Measurements from ENCODE around the gene ZPBP2. TPM values are rescaled to one million over a fixed set of nuclear protein-coding genes. Genes with fewer than 3 reads are reported as not detected.

ZPBP2 gene
- total RNA-seq, 5 donors from 2014 or later (not counting 1 experiment from before 2014, with no cell fraction given) = 0.19 TPM; not detected in 4

GRCh38 chr17:39836117-39836516, 31.9 kb upstream of the ZPBP2 start:
- peaks cover 0 to 17% of the 10 kb centered on the region in 2 experiments for H3K4me1 ChIP-seq (ENCODE audit: control insufficient read depth in 1 of 2, extremely low read depth in 1 of 2, insufficient read depth in 2 of 2, low read length in 2 of 2)

GRCh38 chr17:39838057-39838456, 29.9 kb upstream of the ZPBP2 start:
- peaks cover 51% of the 10 kb centered on the region for H3K36me3 Mint-ChIP-seq
- no peak overlapping the region for H3K27ac Mint-ChIP-seq
- Histone ChIP-seq H3K4me1 (ENCODE audit: control insufficient read depth in 1 of 2, extremely low read depth in 1 of 2, insufficient read depth in 2 of 2, low read length in 2 of 2) (peaks cover 9 to 23% of the 10 kb centered on the region in 2 experiments), H3K4me3 (ENCODE audit: control insufficient read depth in 1 of 2, extremely low read depth in 1 of 2, low read length in 1 of 2) (no peak overlapping the region), H3K27ac (ENCODE audit: low read length) (no peak overlapping the region), H3K36me3 (ENCODE audit: control insufficient read depth in 2 of 2, extremely low read depth in 1 of 2, insufficient read depth in 1 of 2, low read length in 1 of 2) (peaks cover 6 to 38% of the 10 kb centered on the region in 2 donors), H3K9me3 (no peaks in the 10 kb centered on the region), H3K27me3 (replicated peaks in 1 of 2; ENCODE audit: control insufficient read depth in 2 of 2, extremely low read depth in 1 of 2, insufficient read depth in 2 of 2, low read length in 1 of 2) (no peaks in the 10 kb centered on the region)
- no CpG with 5 or more reads among the region's 1 CpG for WGBS (ENCODE audit: insufficient coverage)
- H3K9me3 Mint-ChIP-seq = peaks cover 7 to 11% (median 11%) of the 10 kb centered on the region in 3 donors
- ATAC-seq (replicated peaks in 1 of 4) = no peak
- H3K27me3 Mint-ChIP-seq = no peaks in the 10 kb centered on the region
- CTCF ChIA-PET = no interaction called here
- no peak for DNase-seq
- peaks cover 46 to 77% (median 49%) of the 10 kb centered on the region in 3 donors for H3K4me1 Mint-ChIP-seq
- no peak overlapping the region for H3K4me3 Mint-ChIP-seq
- POLR2A ChIA-PET = interaction anchor here in 1 of 2 donors (0.6 kb wide), 1 partner anchor 8 kb away, joined by 3 read pairs; no protein-coding TSS in a partner anchor

More at GRCh38 chr17:39836117-39836516, 31.9 kb upstream of the ZPBP2 start:
- Mint-ChIP-seq H3K9me3 (peaks cover 7 to 11% (median 11%) of the 10 kb centered on the region in 3 donors), H3K4me3 (no peak overlapping the region), H3K4me1 (peaks cover 42 to 66% (median 43%) of the 10 kb centered on the region in 3 donors), H3K27me3 (no peaks in the 10 kb centered on the region), H3K36me3 (peaks cover 56% of the 10 kb centered on the region), H3K27ac (no peak overlapping the region)
- ChIA-PET CTCF (interaction anchor here in 1 of 2 donors (0.6 kb wide), 1 partner anchor 34 kb away, joined by 4 read pairs; no protein-coding TSS in a partner anchor), POLR2A (no interaction called here)
- H3K36me3 ChIP-seq (ENCODE audit: control insufficient read depth in 2 of 2, extremely low read depth in 1 of 2, insufficient read depth in 1 of 2, low read length in 1 of 2) = peaks cover 6 to 36% of the 10 kb centered on the region in 2 donors
- ATAC-seq (replicated peaks in 1 of 4) (no peak), DNase-seq (no peak)
- H3K9me3 ChIP-seq = no peaks in the 10 kb centered on the region
- no peak overlapping the region for H3K27ac ChIP-seq (ENCODE audit: low read length)
- no peak overlapping the region for H3K4me3 ChIP-seq (ENCODE audit: control insufficient read depth in 1 of 2, extremely low read depth in 1 of 2, low read length in 1 of 2)
- WGBS (ENCODE audit: insufficient coverage) = 98% methylated on average over 6 of the region's 6 CpGs
- no peaks in the 10 kb centered on the region for H3K27me3 ChIP-seq (replicated peaks in 1 of 2; ENCODE audit: control insufficient read depth in 2 of 2, extremely low read depth in 1 of 2, insufficient read depth in 2 of 2, low read length in 1 of 2)

DNA sequence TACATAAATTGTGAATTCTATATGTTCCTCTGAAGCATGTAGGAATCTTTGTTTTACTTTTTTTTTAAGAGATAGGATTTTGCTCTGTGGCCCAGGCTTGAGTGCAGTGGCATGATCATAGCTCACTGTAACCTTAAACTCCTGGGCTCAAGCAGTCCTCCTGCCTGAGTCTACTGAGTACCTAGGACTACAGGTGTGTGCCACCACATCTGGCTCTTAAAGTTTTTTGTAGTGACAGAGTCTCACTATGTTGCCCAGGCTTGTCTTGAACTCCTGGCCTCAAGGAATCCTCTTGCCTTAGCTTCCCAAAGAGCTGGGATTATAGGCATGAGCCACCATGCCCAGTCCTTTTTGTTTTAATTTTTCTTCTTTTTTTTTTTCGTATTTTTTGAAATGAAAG, 29.2 kb upstream of the ZPBP2 start:
- no peak for DNase-seq

DNA sequence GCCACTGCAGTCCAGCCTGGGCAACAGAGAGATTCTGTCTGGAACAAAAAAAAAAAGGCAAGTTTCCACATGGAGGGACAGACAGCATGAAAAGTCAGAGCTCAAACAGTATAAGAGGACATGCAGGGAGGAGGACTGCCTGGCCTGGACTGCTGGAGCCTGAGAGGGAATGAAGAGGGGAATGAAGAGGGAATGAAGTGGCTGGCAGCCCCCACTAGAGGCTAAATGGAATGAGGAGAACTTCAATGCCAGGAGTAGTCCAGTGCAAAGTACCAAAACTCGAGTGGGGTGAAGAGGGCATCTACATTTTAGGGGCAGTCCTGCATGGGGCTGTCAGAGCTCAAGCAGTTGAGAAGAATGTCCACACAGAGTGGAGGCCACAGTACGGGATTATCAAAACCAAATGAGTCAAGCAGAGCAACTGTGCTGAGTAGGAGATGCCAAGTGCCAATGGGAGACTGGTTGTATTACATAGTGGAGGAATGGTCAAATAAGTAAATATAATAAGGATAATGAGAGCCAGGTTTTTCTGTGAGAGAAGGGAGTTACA, 26.8 kb upstream of the ZPBP2 start:
- Histone ChIP-seq H3K27ac (ENCODE audit: low read length) (no peak overlapping the region), H3K9me3 (no peaks in the 10 kb centered on the region), H3K27me3 (replicated peaks in 1 of 2; ENCODE audit: control insufficient read depth in 2 of 2, extremely low read depth in 1 of 2, insufficient read depth in 2 of 2, low read length in 1 of 2) (no peaks in the 10 kb centered on the region), H3K4me3 (ENCODE audit: control insufficient read depth in 1 of 2, extremely low read depth in 1 of 2, low read length in 1 of 2) (no peak overlapping the region), H3K36me3 (ENCODE audit: control insufficient read depth in 2 of 2, extremely low read depth in 1 of 2, insufficient read depth in 1 of 2, low read length in 1 of 2) (peaks cover 6 to 28% of the 10 kb centered on the region in 2 donors), H3K4me1 (ENCODE audit: control insufficient read depth in 1 of 2, extremely low read depth in 1 of 2, insufficient read depth in 2 of 2, low read length in 2 of 2) (peaks cover 17 to 18% of the 10 kb centered on the region in 2 experiments)
- DNase-seq (no peak), ATAC-seq (replicated peaks in 1 of 4) (no peak)
- peak overlapping the region; percentile 33 to 80 for H3K27ac Mint-ChIP-seq
- ChIA-PET POLR2A (interaction anchor here in 1 of 2 donors (0.6 to 0.7 kb wide), 3 partner anchors 11 to 269 kb away, joined by 3 to 8 read pairs (median 6); no protein-coding TSS in a partner anchor), CTCF (interaction anchor here in 1 of 2 donors (0.6 kb wide), 2 partner anchors 218 to 220 kb away, joined by 3 read pairs; no protein-coding TSS in a partner anchor)
- H3K4me1 Mint-ChIP-seq = peaks cover 57 to 79% (median 58%) of the 10 kb centered on the region in 3 donors
- whole genome bisulfite sequencing (ENCODE audit: insufficient coverage) = 100% methylated on average over 2 of the region's 2 CpGs
- H3K27me3 Mint-ChIP-seq = no peaks in the 10 kb centered on the region
- H3K4me3 Mint-ChIP-seq = peak overlapping the region in 2 of 3 donors; percentile 1 to 25
- peaks cover 7 to 11% (median 7%) of the 10 kb centered on the region in 3 donors for H3K9me3 Mint-ChIP-seq
- peaks cover 42% of the 10 kb centered on the region for H3K36me3 Mint-ChIP-seq

More for the DNA sequence above, 29.2 kb upstream of the ZPBP2 start:
- Histone ChIP-seq H3K27me3 (replicated peaks in 1 of 2; ENCODE audit: control insufficient read depth in 2 of 2, extremely low read depth in 1 of 2, insufficient read depth in 2 of 2, low read length in 1 of 2) (no peaks in the 10 kb centered on the region), H3K4me1 (ENCODE audit: control insufficient read depth in 1 of 2, extremely low read depth in 1 of 2, insufficient read depth in 2 of 2, low read length in 2 of 2) (peaks cover 13 to 26% of the 10 kb centered on the region in 2 experiments), H3K4me3 (ENCODE audit: control insufficient read depth in 1 of 2, extremely low read depth in 1 of 2, low read length in 1 of 2) (no peak overlapping the region), H3K9me3 (no peaks in the 10 kb centered on the region), H3K36me3 (ENCODE audit: control insufficient read depth in 2 of 2, extremely low read depth in 1 of 2, insufficient read depth in 1 of 2, low read length in 1 of 2) (peaks cover 6 to 38% of the 10 kb centered on the region in 2 donors), H3K27ac (ENCODE audit: low read length) (no peak overlapping the region)
- ChIA-PET CTCF (no interaction called here), POLR2A (interaction anchor here in 1 of 2 donors (0.6 kb wide), 1 partner anchor 666 kb away, joined by 3 read pairs; no protein-coding TSS in a partner anchor)
- H3K4me3 Mint-ChIP-seq = no peak overlapping the region
- no peak for ATAC-seq (replicated peaks in 1 of 4)
- no CpG with 5 or more reads among the region's 1 CpG for WGBS (ENCODE audit: insufficient coverage)
- peak overlapping the region in 1 of 2 donors; percentile 22 for H3K27ac Mint-ChIP-seq
- peaks cover 50 to 79% (median 52%) of the 10 kb centered on the region in 3 donors for H3K4me1 Mint-ChIP-seq
- H3K9me3 Mint-ChIP-seq = peaks cover 7 to 11% (median 11%) of the 10 kb centered on the region in 3 donors
- peaks cover 51% of the 10 kb centered on the region for H3K36me3 Mint-ChIP-seq
- no peaks in the 10 kb centered on the region for H3K27me3 Mint-ChIP-seq

DNA sequence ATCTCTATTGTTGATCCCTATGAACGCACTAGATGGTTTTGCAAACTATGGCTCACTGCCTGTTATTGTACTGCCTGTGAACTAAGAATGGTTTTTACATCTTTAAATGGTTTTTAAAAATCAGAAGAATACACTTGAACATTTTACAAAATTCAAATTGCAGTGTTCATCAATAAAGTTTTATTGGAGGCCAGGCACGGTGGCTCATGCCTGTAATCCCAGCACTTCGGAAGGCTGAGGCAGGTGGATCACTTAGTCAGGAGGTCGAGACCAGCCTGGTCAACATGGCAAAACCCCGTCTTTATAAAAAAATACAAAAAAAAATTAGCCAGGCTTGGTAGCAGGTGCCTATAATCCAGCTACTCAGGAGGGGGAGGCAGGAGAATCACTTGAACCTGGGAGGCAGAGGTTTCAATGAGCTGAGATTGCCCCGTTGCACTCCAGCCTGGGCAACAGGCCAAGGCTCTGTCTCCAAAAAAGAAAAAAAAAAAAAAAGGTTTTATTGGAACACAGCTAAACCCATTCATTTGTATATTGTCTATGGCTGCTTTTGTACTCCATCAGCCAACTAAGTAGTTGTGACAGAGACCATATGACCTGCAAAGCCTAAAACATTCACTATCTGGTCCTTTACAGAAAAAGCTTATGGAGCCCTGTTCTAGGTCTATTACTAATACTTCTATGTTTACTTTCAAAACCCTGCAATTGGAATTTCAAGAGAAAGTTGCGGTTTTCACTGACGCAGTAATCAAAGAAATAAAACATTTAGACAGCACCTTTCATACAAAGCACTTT, 22.8 kb upstream of the ZPBP2 start:
- Histone ChIP-seq H3K9me3 (no peaks in the 10 kb centered on the region), H3K4me3 (ENCODE audit: control insufficient read depth in 1 of 2, extremely low read depth in 1 of 2, low read length in 1 of 2) (no peak overlapping the region), H3K27me3 (replicated peaks in 1 of 2; ENCODE audit: control insufficient read depth in 2 of 2, extremely low read depth in 1 of 2, insufficient read depth in 2 of 2, low read length in 1 of 2) (no peaks in the 10 kb centered on the region), H3K4me1 (ENCODE audit: control insufficient read depth in 1 of 2, extremely low read depth in 1 of 2, insufficient read depth in 2 of 2, low read length in 2 of 2) (peaks cover 32 to 35% of the 10 kb centered on the region in 2 experiments), H3K27ac (ENCODE audit: low read length) (no peak overlapping the region), H3K36me3 (ENCODE audit: control insufficient read depth in 2 of 2, extremely low read depth in 1 of 2, insufficient read depth in 1 of 2, low read length in 1 of 2) (peaks cover 3 to 17% of the 10 kb centered on the region in 2 donors)
- Mint-ChIP-seq H3K27me3 (no peaks in the 10 kb centered on the region), H3K27ac (peak overlapping the region; percentile 66 to 93), H3K4me3 (peak overlapping the region in 1 of 3 donors; percentile 74), H3K4me1 (peaks cover 76 to 88% (median 77%) of the 10 kb centered on the region in 3 donors), H3K9me3 (no peaks in the 10 kb centered on the region), H3K36me3 (peaks cover 20% of the 10 kb centered on the region)
- ChIA-PET CTCF (interaction anchor here in 1 of 2 donors (0.7 kb wide), 2 partner anchors 68 to 226 kb away, joined by 3 to 5 read pairs; no protein-coding TSS in a partner anchor), POLR2A (interaction anchor here (0.6 to 0.7 kb wide), 2 partner anchors 17 to 96 kb away, joined by 3 read pairs; no protein-coding TSS in a partner anchor)
- DNase-seq (no peak), ATAC-seq (replicated peaks in 1 of 4) (no peak)
- 84% methylated on average over 4 of the region's 8 CpGs for WGBS (ENCODE audit: insufficient coverage)

GRCh38 chr17:39846205-39846604, 21.8 kb upstream of the ZPBP2 start:
- peaks cover 0 to 14% of the 10 kb centered on the region in 2 donors for H3K36me3 ChIP-seq (ENCODE audit: control insufficient read depth in 2 of 2, extremely low read depth in 1 of 2, insufficient read depth in 1 of 2, low read length in 1 of 2)
- ChIA-PET CTCF (interaction anchor here (0.6 to 1.4 kb wide), 4 partner anchors 14 to 303 kb away, joined by 3 to 4 read pairs (median 4); no protein-coding TSS in a partner anchor), POLR2A (interaction anchor here (0.5 to 1.1 kb wide), 2 partner anchors 8 to 393 kb away, joined by 3 read pairs; no protein-coding TSS in a partner anchor)
- H3K4me1 ChIP-seq (ENCODE audit: control insufficient read depth in 1 of 2, extremely low read depth in 1 of 2, insufficient read depth in 2 of 2, low read length in 2 of 2) = peaks cover 28 to 35% of the 10 kb centered on the region in 2 experiments
- Mint-ChIP-seq H3K27ac (peak overlapping the region; percentile 65 to 69), H3K36me3 (peaks cover 13% of the 10 kb centered on the region), H3K9me3 (no peaks in the 10 kb centered on the region), H3K4me3 (no peak overlapping the region), H3K4me1 (peaks cover 73 to 78% (median 74%) of the 10 kb centered on the region in 3 donors), H3K27me3 (no peaks in the 10 kb centered on the region)
- H3K4me3 ChIP-seq (ENCODE audit: control insufficient read depth in 1 of 2, extremely low read depth in 1 of 2, low read length in 1 of 2) = no peak overlapping the region
- no peak for DNase-seq
- no peak for ATAC-seq (replicated peaks in 1 of 4)
- WGBS (ENCODE audit: insufficient coverage) = no CpG with 5 or more reads among the region's 4 CpGs
- H3K27ac ChIP-seq (ENCODE audit: low read length) = peak overlapping the region; percentile 6
- H3K9me3 ChIP-seq = no peaks in the 10 kb centered on the region
- no peaks in the 10 kb centered on the region for H3K27me3 ChIP-seq (replicated peaks in 1 of 2; ENCODE audit: control insufficient read depth in 2 of 2, extremely low read depth in 1 of 2, insufficient read depth in 2 of 2, low read length in 1 of 2)

All from T-cell (primary cell).